Muscle of arm (tissue), 14 donors: ENCODE measurements around the gene MAP3K19. TPM values are rescaled to one million over a fixed set of nuclear protein-coding genes. Genes with fewer than 3 reads are reported as not detected.
"Not testable (repeated sequence)": the region's sequence is repeated elsewhere in the genome, so short reads cannot be mapped to it uniquely, and the experiment has no call there.

Experiments
- DNase-seq: peaks from one replicate; pipeline ENCODE4 v3.0.0-alpha.2; 2013
- long read RNA-seq, 11 donors: transcript quantifications; one replicate each; lab custom pipeline, GENCODE V29; 2026
- polyA plus RNA-seq, 12 donors: library from polyadenylated mRNA; unstranded; fragments of 120-200 nt; gene quantifications; one replicate each; pipeline ENCODE4 v1.2.1, GENCODE V29; 2013; ENCODE audit not compliant: insufficient read length in 12 of 12

MAP3K19 gene, protein sequence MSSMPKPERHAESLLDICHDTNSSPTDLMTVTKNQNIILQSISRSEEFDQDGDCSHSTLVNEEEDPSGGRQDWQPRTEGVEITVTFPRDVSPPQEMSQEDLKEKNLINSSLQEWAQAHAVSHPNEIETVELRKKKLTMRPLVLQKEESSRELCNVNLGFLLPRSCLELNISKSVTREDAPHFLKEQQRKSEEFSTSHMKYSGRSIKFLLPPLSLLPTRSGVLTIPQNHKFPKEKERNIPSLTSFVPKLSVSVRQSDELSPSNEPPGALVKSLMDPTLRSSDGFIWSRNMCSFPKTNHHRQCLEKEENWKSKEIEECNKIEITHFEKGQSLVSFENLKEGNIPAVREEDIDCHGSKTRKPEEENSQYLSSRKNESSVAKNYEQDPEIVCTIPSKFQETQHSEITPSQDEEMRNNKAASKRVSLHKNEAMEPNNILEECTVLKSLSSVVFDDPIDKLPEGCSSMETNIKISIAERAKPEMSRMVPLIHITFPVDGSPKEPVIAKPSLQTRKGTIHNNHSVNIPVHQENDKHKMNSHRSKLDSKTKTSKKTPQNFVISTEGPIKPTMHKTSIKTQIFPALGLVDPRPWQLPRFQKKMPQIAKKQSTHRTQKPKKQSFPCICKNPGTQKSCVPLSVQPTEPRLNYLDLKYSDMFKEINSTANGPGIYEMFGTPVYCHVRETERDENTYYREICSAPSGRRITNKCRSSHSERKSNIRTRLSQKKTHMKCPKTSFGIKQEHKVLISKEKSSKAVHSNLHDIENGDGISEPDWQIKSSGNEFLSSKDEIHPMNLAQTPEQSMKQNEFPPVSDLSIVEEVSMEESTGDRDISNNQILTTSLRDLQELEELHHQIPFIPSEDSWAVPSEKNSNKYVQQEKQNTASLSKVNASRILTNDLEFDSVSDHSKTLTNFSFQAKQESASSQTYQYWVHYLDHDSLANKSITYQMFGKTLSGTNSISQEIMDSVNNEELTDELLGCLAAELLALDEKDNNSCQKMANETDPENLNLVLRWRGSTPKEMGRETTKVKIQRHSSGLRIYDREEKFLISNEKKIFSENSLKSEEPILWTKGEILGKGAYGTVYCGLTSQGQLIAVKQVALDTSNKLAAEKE (N-terminal part only)
- under 1 TPM in 2 of 12 donors, not detected in 10; 0.07 to 0.14 TPM for polyA plus RNA-seq
- long read RNA-seq, donor 1, partial matches to known transcripts, result 7 of 13 reads
- long read RNA-seq, donor 1, other reads (novel, unspliced or antisense), result 6 of 13 reads
- long read RNA-seq, donor 2, result 0 reads
- long read RNA-seq, donor 3, result 0 reads
- long read RNA-seq, donor 4, result 0 reads
- long read RNA-seq, donor 5, result 0 reads
- long read RNA-seq, donor 6, result 0 reads
- long read RNA-seq, donor 7, result 0 reads
- long read RNA-seq, donor 8, result 0 reads
- long read RNA-seq, donor 9, result 0 reads
- long read RNA-seq, donor 10, result 0 reads
- long read RNA-seq, donor 11, result 0 reads

DNA sequence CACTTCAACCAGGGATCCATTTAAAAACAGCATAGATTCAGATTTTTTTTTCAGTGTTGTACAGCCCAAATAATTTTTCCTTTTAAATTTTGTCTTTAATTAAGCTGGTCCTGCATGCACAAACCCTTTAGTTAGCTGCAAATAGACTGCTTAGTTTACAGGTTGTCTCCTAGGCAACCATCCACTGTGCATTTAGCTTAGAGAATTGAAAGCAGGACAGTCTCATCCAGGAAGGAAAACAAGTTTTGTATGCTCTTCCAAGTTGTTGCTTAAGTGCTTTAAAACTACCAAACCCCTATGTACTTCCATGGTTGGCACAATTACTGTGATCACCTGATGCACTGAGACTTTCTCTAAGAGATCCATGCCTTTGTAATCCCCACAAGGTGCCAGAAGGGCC is at the start of gene MAP3K19:
Gene MAP3K19 (minus strand): TSS at position 148 of the 400 bp plus-strand sequence. CDS start 22,800 bp downstream, outside the sequence.
- no peak for DNase-seq

- DNase-seq, result no peak
Observed at GRCh38 chr2:135096665-135097446, 49.6 kb upstream of the MAP3K19 start.

GRCh38 chr2:135095591-135095990 is 48.3 kb upstream of the MAP3K19 start:
- no peak for DNase-seq

DNA sequence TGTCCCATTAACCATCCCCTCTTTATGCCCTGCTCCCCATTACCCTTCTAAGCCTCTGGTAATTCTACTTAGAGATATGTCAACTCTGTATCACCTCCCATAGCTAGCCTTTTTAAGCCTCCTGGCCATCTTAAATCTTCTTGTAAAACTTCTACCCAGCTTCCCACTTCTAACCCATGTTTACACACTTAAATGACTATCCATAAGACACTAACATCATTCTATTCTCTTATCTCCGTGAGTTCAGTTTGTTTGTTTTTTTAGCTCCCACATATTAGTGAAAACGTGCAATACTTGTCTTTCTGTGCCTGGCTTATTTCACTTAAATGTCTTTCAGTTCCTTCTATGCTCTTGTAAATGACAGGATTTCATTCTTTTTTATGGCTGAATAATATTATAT is 47.3 kb upstream of the MAP3K19 start:
- no peak for DNase-seq

DNA sequence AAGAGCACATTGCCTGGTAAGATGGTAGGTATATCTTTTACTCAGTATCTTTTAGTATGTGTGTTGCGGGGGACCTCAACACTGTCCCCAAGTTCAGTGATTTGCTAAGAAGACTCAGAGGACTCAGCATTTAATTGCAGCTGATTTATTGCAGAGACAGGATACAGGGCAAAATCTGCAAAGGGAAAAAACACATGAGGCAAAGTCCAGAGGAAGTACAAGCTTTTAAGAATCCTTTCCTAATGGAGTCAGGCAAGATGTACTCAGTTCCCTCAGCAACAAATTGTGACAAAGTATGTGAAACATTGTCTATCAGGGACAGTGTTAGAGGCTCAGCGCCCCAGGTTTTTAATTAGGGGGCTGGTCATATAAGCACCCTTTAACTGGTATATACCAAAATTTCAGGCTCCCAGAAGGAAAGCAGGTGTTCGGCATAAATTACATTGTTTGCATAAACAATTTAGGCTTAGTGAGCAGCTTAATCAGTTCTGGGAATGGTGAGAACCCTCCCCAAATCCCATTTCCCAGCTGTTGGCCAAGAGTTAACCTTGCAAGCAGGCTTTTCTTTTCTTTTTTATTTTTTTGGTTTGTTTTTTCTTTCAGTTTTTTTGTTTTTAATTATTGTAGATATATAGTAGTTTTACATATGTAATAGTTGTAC is 46.6 kb upstream of the MAP3K19 start:
- DNase-seq, result no peak

DNA sequence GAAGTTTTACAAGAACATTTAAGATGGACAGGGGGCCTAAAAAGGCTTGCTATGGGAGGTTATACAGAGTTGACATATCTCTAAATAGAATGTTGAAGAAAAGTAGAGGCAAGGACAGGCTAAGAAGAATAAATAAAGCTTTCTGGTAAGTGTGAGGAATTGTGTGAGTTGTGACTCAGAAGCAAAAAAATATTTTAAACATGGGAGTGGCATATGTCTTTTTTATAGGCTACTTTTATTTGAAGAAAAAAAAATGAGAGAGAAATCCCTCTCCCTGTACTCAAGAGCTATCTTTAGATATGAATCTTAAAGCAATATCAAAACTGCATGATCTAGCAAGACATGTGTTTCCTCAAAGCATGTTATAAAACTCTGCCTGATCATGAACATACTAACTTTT is 45.9 kb upstream of the MAP3K19 start:
- DNase-seq, result no peak

DNA sequence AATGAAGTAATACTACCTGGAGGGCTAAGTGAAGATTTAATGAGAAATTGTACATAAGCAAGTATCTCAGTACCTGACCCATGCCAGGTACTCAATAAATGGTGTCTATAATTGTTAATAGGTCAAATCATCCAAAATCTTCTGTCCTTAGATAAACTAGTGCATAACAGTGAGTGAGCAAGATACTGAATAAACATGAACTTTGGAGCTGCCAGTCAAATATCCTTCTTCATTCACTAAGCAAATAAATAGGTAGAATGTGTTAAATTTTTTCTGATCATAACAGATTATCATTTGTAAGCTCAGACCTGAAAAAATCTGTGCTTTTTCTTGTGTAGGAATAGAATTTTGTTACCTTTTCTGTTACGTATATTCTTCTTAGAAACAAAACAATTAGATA is 44.4 kb upstream of the MAP3K19 start:
- DNase-seq, result no peak

GRCh38 chr2:135089597-135089996 is 42.4 kb upstream of the MAP3K19 start:
- not testable (repeated sequence) for DNase-seq

- DNase-seq, result no peak
Observed at GRCh38 chr2:135086222-135086621, 39.0 kb upstream of the MAP3K19 start.

DNA sequence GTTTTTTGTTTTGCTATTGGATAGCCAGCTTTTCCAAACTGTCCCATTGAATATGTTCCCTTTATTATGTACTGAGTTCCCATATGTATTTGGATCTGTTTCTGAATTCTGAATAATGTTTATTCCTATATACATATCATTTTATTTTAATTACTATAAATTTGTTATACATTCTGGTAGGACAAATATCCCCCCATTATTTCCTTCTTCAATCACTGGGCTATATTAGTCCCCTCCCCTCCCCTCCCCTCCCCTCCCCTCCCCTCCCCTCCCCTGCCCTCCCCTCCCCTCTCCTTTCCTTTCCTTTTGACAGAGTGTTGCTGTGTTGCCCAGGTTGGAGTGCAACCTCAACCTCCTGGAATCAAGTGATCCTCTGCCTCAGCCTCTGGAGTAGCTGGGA is 31.2 kb upstream of the MAP3K19 start:
- DNase-seq, result no peak

DNA sequence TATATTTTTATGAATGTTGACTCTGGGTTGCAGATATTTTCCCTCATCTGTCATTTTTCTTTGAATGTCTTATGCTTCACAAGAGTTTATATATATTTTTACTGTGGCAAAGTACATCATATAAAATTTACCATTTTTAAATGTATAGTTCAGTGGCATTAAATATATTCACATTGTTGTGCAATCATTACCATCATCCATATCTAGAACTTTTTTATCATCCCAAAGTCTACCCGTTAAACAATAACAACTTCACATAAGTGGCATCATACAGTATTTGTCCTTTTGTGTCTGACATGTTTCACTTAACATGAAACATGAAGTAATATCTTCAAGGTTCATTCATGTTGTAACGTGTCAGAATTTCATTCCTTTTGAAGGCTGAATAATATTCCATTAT is 29.3 kb upstream of the MAP3K19 start:
- DNase-seq, result no peak

GRCh38 chr2:135074216-135074615 is 27.0 kb upstream of the MAP3K19 start:
- DNase-seq, result no peak

DNA sequence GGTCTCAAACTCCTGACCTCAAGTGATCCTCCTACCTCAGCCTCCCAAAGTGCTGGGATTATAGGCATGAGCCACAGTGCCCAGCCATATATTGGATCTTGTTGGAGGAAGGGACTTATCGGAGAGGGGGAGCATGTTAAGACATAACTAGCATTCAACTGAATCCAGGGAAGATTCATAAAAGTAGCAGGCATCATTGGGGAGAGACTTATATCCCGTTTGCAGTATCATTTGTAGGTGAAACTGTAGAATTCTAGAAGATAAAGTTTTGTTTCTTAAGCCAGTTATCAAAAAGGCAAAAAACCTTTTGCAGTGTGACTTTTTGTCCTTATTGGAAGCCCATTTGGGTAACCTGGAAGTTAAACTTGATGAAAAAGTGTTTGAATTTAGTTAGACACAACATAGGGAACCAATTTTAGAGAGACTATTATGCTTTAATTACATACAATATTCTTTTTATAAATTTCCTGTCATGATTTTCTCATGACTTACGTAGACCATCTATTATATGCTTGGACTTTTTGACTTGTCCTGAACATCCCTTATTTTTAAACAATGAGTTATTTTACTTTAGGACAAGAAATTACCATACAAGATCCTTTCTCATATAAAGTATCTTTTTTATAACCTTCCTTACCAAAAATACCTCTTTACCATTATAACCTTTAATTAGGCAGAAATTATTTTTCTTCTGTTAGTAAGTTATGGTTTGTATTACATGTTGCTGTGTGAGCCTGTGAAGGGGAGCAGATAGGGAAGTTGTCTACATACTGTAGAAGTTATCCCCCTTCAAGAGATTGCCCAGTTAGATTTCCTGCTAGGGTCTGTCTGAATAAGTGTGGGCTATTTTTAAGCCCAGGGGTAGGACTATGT is 25.1 kb upstream of the MAP3K19 start:
- no peak for DNase-seq

DNA sequence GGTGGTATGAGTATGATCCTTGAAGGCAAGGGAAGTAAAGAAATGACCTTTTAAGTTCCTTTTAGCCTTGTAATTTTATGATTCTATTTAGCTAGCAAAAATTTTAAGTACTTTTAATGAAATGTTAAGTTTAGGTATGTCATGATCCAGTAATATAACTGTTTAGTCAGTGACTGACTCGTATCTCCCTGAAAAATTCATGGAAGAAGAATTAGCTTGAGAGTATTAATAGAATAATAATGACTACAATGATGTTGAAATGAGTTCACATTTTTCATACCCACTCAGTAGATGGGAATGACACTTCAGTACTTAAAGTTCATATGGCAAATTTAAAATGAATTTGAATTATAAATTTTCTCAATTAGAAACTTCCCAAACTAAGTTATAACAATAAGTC is 19.5 kb upstream of the MAP3K19 start:
- no peak for DNase-seq

GRCh38 chr2:135064149-135064548 is 16.9 kb upstream of the MAP3K19 start:
- no peak for DNase-seq

GRCh38 chr2:135063210-135063609 is 16.0 kb upstream of the MAP3K19 start:
- no peak for DNase-seq

- DNase-seq, result no peak
Observed at GRCh38 chr2:135059577-135059976, 12.3 kb upstream of the MAP3K19 start.

DNA sequence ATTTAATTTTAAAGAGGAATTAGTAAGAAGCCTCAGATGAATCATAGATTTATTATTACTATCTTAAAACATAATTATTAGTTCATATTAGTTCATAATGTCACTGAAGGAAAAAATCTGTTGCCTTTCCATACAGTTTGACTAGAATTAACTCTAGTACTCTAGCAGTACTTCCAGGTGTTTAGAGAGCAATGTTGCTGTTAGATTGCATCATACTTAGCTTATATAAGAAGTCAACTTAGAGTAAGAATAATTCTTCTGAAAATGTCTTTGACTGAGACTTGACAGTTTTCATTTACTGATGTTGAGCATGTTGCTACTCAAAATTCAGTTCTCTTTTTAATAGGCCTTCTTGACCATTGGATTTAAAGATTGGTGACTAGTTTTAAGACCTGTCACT is 9.5 kb upstream of the MAP3K19 start:
- no peak for DNase-seq

DNA sequence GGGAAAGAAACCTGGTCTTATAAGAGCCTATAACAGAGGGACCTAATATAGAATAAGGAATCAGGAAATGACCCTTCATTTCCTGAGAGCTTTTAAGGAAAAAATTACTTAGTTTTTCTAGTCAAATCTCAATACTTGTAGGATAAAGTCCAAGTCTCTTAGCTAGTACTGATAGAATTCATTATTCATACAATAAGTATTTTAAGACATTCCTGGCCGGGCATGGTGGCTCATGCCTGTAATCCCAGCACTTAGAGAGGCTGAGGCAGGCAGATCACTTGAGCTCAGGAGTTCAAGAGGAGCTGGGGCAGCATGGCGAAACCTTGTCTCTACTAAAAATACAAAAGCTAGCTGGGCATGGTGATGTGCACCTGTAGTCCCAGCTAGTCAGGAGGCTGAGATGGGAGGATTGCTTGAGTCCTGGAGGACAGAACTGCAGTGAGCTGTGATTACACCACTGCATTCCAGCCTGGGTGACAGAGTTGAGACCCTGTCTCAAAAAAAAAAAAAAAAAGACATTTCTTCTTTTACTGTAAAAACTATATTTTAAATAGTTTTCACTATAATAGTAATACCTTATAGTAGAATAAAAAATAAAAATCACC is 8.0 kb upstream of the MAP3K19 start:
- no peak for DNase-seq
